ENCODE data around the gene GATAD2B.

Gene GATAD2B

GRCh38 chr1:153795330-153795837, 127.4 kb downstream of the GATAD2B start:
- Histone ChIP-seq H3K4me3 (ENCODE audit: low read depth, low read length, poor library complexity, severe bottlenecking) (no peak overlapping the region), H2AFZ (ENCODE audit: low read length) (no peak overlapping the region), H3K4me1 (ENCODE audit: insufficient read depth, low read length, severe bottlenecking) (peaks cover 27% of the 10 kb centered on the region), H3K9me3 (ENCODE audit: low read length) (no peaks in the 10 kb centered on the region), H3K36me3 (ENCODE audit: insufficient read depth, low read length) (no peaks in the 10 kb centered on the region), H3K27ac (ENCODE audit: low read depth, low read length, poor library complexity, severe bottlenecking) (no peak overlapping the region), H4K20me1 (ENCODE audit: insufficient read depth, low read length) (no peaks in the 10 kb centered on the region), H3K27me3 (ENCODE audit: insufficient read depth, low read length) (no peaks in the 10 kb centered on the region), H3F3A (ENCODE audit: insufficient read depth, low read length) (peaks cover 5% of the 10 kb centered on the region; the same call in 1 of the 2 replicates), H3K9ac (ENCODE audit: low read length) (no peak overlapping the region), H3K4me2 (ENCODE audit: low read length) (no peak overlapping the region), H3K9me2 (ENCODE audit: low read depth, low read length) (no peaks in the 10 kb centered on the region), H3K79me2 (ENCODE audit: insufficient read depth, low read length) (no peaks in the 10 kb centered on the region)
- TF ChIP-seq, protein P1, sequence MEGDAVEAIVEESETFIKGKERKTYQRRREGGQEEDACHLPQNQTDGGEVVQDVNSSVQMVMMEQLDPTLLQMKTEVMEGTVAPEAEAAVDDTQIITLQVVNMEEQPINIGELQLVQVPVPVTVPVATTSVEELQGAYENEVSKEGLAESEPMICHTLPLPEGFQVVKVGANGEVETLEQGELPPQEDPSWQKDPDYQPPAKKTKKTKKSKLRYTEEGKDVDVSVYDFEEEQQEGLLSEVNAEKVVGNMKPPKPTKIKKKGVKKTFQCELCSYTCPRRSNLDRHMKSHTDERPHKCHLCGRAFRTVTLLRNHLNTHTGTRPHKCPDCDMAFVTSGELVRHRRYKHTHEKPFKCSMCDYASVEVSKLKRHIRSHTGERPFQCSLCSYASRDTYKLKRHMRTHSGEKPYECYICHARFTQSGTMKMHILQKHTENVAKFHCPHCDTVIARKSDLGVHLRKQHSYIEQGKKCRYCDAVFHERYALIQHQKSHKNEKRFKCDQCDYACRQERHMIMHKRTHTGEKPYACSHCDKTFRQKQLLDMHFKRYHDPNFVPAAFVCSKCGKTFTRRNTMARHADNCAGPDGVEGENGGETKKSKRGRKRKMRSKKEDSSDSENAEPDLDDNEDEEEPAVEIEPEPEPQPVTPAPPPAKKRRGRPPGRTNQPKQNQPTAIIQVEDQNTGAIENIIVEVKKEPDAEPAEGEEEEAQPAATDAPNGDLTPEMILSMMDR (IDR thresholded peaks at IDR 0.05; ENCODE audit: low read length): no peak
- no peak for TF ChIP-seq EZH2 (IDR thresholded peaks at IDR 0.05; ENCODE audit: borderline replicate concordance, low read length)

DNA sequence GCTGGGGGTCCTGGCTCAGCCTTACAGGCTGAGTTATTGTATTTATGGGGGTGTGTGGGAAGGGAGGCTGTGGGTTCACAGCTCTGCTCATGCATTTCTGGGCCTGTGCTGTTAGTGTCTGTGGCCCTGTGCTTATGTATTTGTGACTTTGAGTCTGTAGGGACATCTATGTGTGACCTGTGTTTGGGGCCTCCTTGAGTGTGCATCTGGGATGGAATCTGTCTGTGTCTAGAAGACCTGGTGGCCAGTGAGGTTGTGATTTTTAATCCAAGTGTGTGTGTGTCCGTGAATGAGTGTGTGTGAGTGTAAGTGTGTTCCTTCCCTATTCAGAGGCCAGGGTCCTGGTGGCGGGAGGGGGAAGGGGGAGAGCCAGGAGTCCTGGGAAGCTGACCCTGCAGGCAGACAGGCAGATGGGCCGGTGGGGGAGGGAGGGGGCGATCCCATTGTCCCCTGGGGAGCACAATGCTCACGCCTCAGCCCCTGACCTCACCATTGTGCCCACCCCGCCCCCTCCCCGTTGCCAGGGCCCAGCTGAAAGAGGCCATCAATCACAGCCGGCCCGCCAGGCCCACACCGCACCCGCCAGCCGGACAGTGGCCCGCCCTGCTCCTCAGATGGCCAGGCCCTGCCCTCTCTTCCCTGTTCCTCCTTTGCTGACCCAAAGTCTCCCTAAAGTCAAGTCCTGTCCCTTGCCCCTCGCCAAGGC, 128.0 kb downstream of the GATAD2B start:
- Histone ChIP-seq H3K4me3 (ENCODE audit: low read depth, low read length, poor library complexity, severe bottlenecking) (no peak overlapping the region), H3K9ac (ENCODE audit: low read length) (no peak overlapping the region), H3K36me3 (ENCODE audit: insufficient read depth, low read length) (no peaks in the 10 kb centered on the region), H3F3A (ENCODE audit: insufficient read depth, low read length) (peaks cover 5% of the 10 kb centered on the region; the same call in 1 of the 2 replicates), H3K79me2 (ENCODE audit: insufficient read depth, low read length) (no peaks in the 10 kb centered on the region), H4K20me1 (ENCODE audit: insufficient read depth, low read length) (no peaks in the 10 kb centered on the region), H3K27ac (ENCODE audit: low read depth, low read length, poor library complexity, severe bottlenecking) (no peak overlapping the region), H2AFZ (ENCODE audit: low read length) (no peak overlapping the region), H3K27me3 (ENCODE audit: insufficient read depth, low read length) (no peaks in the 10 kb centered on the region), H3K9me2 (ENCODE audit: low read depth, low read length) (no peaks in the 10 kb centered on the region), H3K4me2 (ENCODE audit: low read length) (no peak overlapping the region), H3K4me1 (ENCODE audit: insufficient read depth, low read length, severe bottlenecking) (peaks cover 29% of the 10 kb centered on the region), H3K9me3 (ENCODE audit: low read length) (no peaks in the 10 kb centered on the region)
- TF ChIP-seq, protein P1 (IDR thresholded peaks at IDR 0.05; ENCODE audit: low read length): no peak
- TF ChIP-seq EZH2 (IDR thresholded peaks at IDR 0.05; ENCODE audit: borderline replicate concordance, low read length): no peak

DNA sequence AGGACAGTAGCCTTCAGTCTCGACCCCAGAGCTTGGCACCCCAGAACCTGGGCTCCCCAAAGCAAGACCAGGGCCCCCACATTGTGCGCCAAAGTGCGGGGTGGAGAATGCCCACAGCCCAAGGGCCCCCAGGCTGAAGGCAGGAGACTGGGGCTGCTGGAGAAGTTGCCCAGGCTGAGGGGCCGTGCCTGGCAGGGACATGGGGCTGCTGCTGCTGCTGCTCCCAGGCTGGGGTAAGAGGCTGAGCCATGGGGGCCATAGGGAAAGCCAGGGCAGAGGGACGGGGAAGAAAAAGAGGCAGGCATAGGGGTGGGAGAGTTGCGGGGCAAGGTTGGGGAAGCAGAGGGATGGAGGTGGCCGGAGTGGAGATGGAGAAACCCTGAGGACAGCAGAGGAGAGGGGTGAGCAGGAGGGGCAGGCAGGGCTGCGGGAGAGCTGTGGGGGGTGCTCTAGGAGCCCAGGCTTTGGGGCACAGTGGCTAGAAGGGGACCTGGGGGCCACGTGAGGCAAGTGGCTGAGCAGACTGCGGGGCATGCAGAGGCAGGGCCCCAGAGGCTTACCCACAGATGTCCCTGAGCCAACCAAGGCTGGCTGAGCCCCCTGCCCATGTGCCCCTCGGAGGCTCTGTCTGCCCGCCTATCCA, 128.7 kb downstream of the GATAD2B start:
- no peak for TF ChIP-seq EZH2 (IDR thresholded peaks at IDR 0.05; ENCODE audit: borderline replicate concordance, low read length)
- TF ChIP-seq, protein P1 (IDR thresholded peaks at IDR 0.05; ENCODE audit: low read length): no peak
- H3K9me2 ChIP-seq (ENCODE audit: low read depth, low read length): no peaks in the 10 kb centered on the region
- no peak overlapping the region for H3K9ac ChIP-seq (ENCODE audit: low read length)
- no peak overlapping the region for H3K4me2 ChIP-seq (ENCODE audit: low read length)
- H3K4me1 ChIP-seq (ENCODE audit: insufficient read depth, low read length, severe bottlenecking): peaks cover 33% of the 10 kb centered on the region
- H3K27me3 ChIP-seq (ENCODE audit: insufficient read depth, low read length): no peaks in the 10 kb centered on the region
- H4K20me1 ChIP-seq (ENCODE audit: insufficient read depth, low read length): no peaks in the 10 kb centered on the region
- no peak overlapping the region for H3K27ac ChIP-seq (ENCODE audit: low read depth, low read length, poor library complexity, severe bottlenecking)
- H3K4me3 ChIP-seq (ENCODE audit: low read depth, low read length, poor library complexity, severe bottlenecking): no peak overlapping the region
- H3K9me3 ChIP-seq (ENCODE audit: low read length): no peaks in the 10 kb centered on the region
- no peak overlapping the region for H2AFZ ChIP-seq (ENCODE audit: low read length)
- no peaks in the 10 kb centered on the region for H3K36me3 ChIP-seq (ENCODE audit: insufficient read depth, low read length)
- H3F3A ChIP-seq (ENCODE audit: insufficient read depth, low read length): peaks cover 5% of the 10 kb centered on the region; the same call in 1 of the 2 replicates
- no peaks in the 10 kb centered on the region for H3K79me2 ChIP-seq (ENCODE audit: insufficient read depth, low read length)

Data from OCI-LY1 (cell line).